Gastroesophageal sphincter (tissue), 4 donors: ENCODE measurements around the gene CFAP46. TPM values are rescaled to one million over a fixed set of nuclear protein-coding genes. Genes with fewer than 3 reads are reported as not detected.

Experiments used
- total RNA-seq, 4 donors: library from RNA; depleted of rRNA; stranded (reverse); fragments of >200 nt; gene quantifications; one replicate each; pipeline ENCODE4 v1.1.0, GENCODE V29; 2016

The CFAP46 gene
- total RNA-seq, 4 donors from 2014 or later: 0.27 to 2.2 (median 0.30) TPM; not detected in 1

Other genes with a start within 250 kb of the CFAP46 start
- gene NKX6-2, start 156.4 kb downstream of the CFAP46 start, total RNA-seq: not detected
- under 1 TPM in 1 of 4 donors, not detected in 3; 0.13 TPM for gene ADGRA1, start 145.4 kb upstream of the CFAP46 start, total RNA-seq
- gene KNDC1, start 217.6 kb upstream of the CFAP46 start, total RNA-seq: 1 to 10 TPM in 2 of 4 donors, under 1 TPM in 2; 0.62 to 3.4 (median 0.98) TPM